Measurements from ENCODE around the gene UST.

DNA sequence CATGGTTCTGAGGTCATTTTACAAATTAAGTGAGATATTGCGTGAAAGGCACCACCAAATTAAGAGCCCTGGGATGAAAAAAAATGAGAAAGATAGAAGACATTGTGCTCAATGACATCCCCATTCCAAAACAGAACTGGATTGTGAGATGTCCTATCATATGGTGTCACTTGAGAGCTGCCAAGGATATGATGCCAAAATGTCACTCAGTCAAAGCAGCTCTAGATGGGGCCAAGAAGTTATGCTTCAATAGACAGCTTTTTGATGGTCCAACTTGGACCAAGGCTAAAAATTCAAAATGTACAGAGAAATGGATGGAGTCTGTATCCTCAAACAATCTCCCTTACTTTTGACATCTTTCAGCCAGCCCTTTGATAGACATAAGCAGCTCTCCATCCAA lies 180.8 kb downstream of the UST start:
- TF ChIP-seq EZH2 (IDR thresholded peaks at IDR 0.05; ENCODE audit: low read length): no peak
- TF ChIP-seq, protein P1, sequence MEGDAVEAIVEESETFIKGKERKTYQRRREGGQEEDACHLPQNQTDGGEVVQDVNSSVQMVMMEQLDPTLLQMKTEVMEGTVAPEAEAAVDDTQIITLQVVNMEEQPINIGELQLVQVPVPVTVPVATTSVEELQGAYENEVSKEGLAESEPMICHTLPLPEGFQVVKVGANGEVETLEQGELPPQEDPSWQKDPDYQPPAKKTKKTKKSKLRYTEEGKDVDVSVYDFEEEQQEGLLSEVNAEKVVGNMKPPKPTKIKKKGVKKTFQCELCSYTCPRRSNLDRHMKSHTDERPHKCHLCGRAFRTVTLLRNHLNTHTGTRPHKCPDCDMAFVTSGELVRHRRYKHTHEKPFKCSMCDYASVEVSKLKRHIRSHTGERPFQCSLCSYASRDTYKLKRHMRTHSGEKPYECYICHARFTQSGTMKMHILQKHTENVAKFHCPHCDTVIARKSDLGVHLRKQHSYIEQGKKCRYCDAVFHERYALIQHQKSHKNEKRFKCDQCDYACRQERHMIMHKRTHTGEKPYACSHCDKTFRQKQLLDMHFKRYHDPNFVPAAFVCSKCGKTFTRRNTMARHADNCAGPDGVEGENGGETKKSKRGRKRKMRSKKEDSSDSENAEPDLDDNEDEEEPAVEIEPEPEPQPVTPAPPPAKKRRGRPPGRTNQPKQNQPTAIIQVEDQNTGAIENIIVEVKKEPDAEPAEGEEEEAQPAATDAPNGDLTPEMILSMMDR (optimal IDR thresholded peaks at IDR 0.05 in 1 of 3, IDR thresholded peaks at IDR 0.05 in 1 of 3, conservative IDR thresholded peaks at IDR 0.05 in 1 of 3; ENCODE audit: extremely low read depth in 1 of 3, insufficient read depth in 2 of 3, low read length in 3 of 3): no peak
